Brain microvascular endothelial cell (primary cell): ENCODE measurements around the gene CFAP65.
A peak's percentile ranks its signal among the peaks of the same experiment; 100 is the strongest.

Experiments
- DNase-seq: peaks from one replicate; pipeline ENCODE4 v3.0.0-alpha.2; 2020
- H3K27ac ChIP-seq: fragments of 250-450 bp; sonication (Bioruptor Pico); 2 replicates; pipeline ENCODE4 v1.5.1; 2020; ENCODE audit warnings: mild to moderate bottlenecking, moderate library complexity
- H3K27me3 ChIP-seq: fragments of 250-450 bp; sonication (Bioruptor Pico); replicated peaks from 2 replicates; pipeline ENCODE4 v1.5.1; 2020; ENCODE audit warnings: mild to moderate bottlenecking
- H3K36me3 ChIP-seq: fragments of 250-450 bp; sonication (Bioruptor Pico); replicated peaks from 2 replicates; pipeline ENCODE4 v1.5.1; 2020; ENCODE audit warnings: mild to moderate bottlenecking
- H3K4me3 ChIP-seq: 2 replicates; pipeline ENCODE4 v1.5.1; 2011; ENCODE audit warnings: low read depth, mild to moderate bottlenecking, control low read depth, low read length, moderate library complexity
- CTCF ChIP-seq: IDR thresholded peaks from 2 replicates; pipeline ENCODE4 v1.5.1; 2011; ENCODE audit warnings: low read depth, mild to moderate bottlenecking, moderate library complexity, low read length, control low read depth, inconsistent platforms; ENCODE audit errors: missing control alignments
- in situ Hi-C: cut with HindIII; loops from 2 replicates; pipeline ENCODE4 v1.10.0; 2017; ENCODE audit warnings: low sequenced_read_pairs, low pct_ligation_motif_present

CFAP65 gene

GRCh38 chr2:218980735-218981389, 60.5 kb downstream of the CFAP65 start:
- H3K36me3 ChIP-seq: no peaks in the 10 kb centered on the region
- no peak overlapping the region for H3K4me3 ChIP-seq
- TF ChIP-seq CTCF: peak; percentile 1
- DNase-seq: no peak
- no peak overlapping the region for H3K27ac ChIP-seq
- peaks cover 55% of the 10 kb centered on the region for H3K27me3 ChIP-seq
- in situ Hi-C loops: no loop called here

- Histone ChIP-seq H3K36me3 (no peaks in the 10 kb centered on the region), H3K4me3 (peak overlapping the region; percentile 27), H3K27ac (no peak overlapping the region), H3K27me3 (peaks cover 49% of the 10 kb centered on the region)
- peak; percentile 90 for TF ChIP-seq CTCF
- in situ Hi-C loops: no loop called here
- DNase-seq: peak; percentile 60
Measured at GRCh38 chr2:218979846-218980734, 61.2 kb downstream of the CFAP65 start.

- peaks cover 17% of the 10 kb centered on the region for H3K27me3 ChIP-seq
- in situ Hi-C loops: no loop called here
- H3K4me3 ChIP-seq: no peak overlapping the region
- H3K36me3 ChIP-seq: no peaks in the 10 kb centered on the region
- no peak overlapping the region for H3K27ac ChIP-seq
- TF ChIP-seq CTCF: no peak
- DNase-seq: no peak
Measured at GRCh38 chr2:218975060-218975777, 66.1 kb downstream of the CFAP65 start.

GRCh38 chr2:218970894-218971293, 70.4 kb downstream of the CFAP65 start:
- peaks cover 11% of the 10 kb centered on the region for H3K27me3 ChIP-seq

More at GRCh38 chr2:218970894-218971293, 70.4 kb downstream of the CFAP65 start:
- Histone ChIP-seq H3K27ac (no peak overlapping the region), H3K4me3 (no peak overlapping the region), H3K36me3 (no peaks in the 10 kb centered on the region)
- in situ Hi-C loops: no loop called here
- no peak for DNase-seq
- TF ChIP-seq CTCF: no peak
